HepG2 (cell line): ENCODE data around the gene FUBP3. TPM values are rescaled to one million over a fixed set of nuclear protein-coding genes. Genes with fewer than 3 reads are reported as not detected.

Experiments
- ATAC-seq: fragments of 200-7000 bp; cut with Tn5 transposase; 3 replicates; pipeline ENCODE4 v1.9.1; 2020; ENCODE audit warnings: mild to moderate bottlenecking, moderate library complexity
- BruUV-seq: library from RNA; stranded (reverse); fragments of 400-500 nt; replicated peaks from 2 replicates; lab custom pipeline; 2021; lab: Mats Ljungman, UMichigan
- CTCF ChIA-PET: fragments of 300-600 bp; formaldehyde crosslinking; extraction: SDS; loops from one replicate; lab custom pipeline; 2021; ENCODE audit warnings: low total read pairs, inconsistent platforms, low intra/inter-chr PET ratio; lab: Yijun Ruan, JAX
- POLR2A ChIA-PET: fragments of 350-600 bp; sonication (Branson Sonifier 250); formaldehyde crosslinking; loops from one replicate; lab custom pipeline; 2020; ENCODE audit warnings: antibody characterized with exemption, inconsistent platforms; lab: Yijun Ruan, JAX
- DNase-seq: peaks from one replicate; pipeline ENCODE4 v3.0.0-alpha.2; 2015; ENCODE audit warnings: low spot score
- FAIRE-seq: peaks from 3 replicates; lab custom pipeline; 2011; peaks lifted over from hg19 to GRCh38; lab: Jason Lieb, UNC
- H2AFZ ChIP-seq: one replicate; pipeline ENCODE4 v1.6.1; 2011; ENCODE audit warnings: low read length, inconsistent platforms
- H3K27ac ChIP-seq: fragments of 300-600 bp; 3 replicates; pipeline ENCODE4 v1.8.0; 2011; ENCODE audit warnings: mixed run types, mild to moderate bottlenecking, mixed read lengths, low read length, inconsistent platforms; ENCODE audit not compliant: insufficient read depth; ENCODE audit errors: extremely low read length
- H3K27me3 ChIP-seq, 2 experiments: fragments of 200-600 bp in 1 of 2; 2 replicates in 1 of 2; 3 replicates in 1 of 2; pipeline versions ENCODE4 v1.6.0 to v1.8.0; 2011; ENCODE audit warnings: low read length in 2 of 2, mild to moderate bottlenecking in 2 of 2, moderate library complexity in 2 of 2, inconsistent platforms in 1 of 2; ENCODE audit not compliant: insufficient read depth in 2 of 2, control insufficient read depth in 1 of 2
- H3K36me3 ChIP-seq, 2 experiments: fragments of 200-600 bp in 1 of 2; replicated peaks in 1 of 2; 2 replicates in 1 of 2; 3 replicates in 1 of 2; pipeline versions ENCODE4 v1.5.1 to v1.8.0; 2011; ENCODE audit warnings: low read length in 2 of 2, inconsistent platforms in 1 of 2; ENCODE audit not compliant: insufficient read depth in 2 of 2, control insufficient read depth in 1 of 2
- H3K4me1 ChIP-seq: 2 replicates; pipeline ENCODE4 v1.5.1; 2012; ENCODE audit warnings: low read length, inconsistent platforms; ENCODE audit not compliant: insufficient read depth
- H3K4me2 ChIP-seq: 2 replicates; pipeline ENCODE4 v1.6.0; 2011; ENCODE audit warnings: low read depth, low read length, inconsistent platforms
- H3K4me3 ChIP-seq, 3 experiments: fragments of 200-600 bp in 1 of 3; sonication (generic), shearing (Covaris generic) in 1 of 3; replicated peaks in 1 of 3; 2 replicates each; pipeline ENCODE4 v1.5.1; 2011 to 2016; ENCODE audit warnings: low read length in 3 of 3, inconsistent platforms in 2 of 3, low read depth in 2 of 3, mild to moderate bottlenecking in 2 of 3, control low read depth in 1 of 3, mixed read lengths in 1 of 3; ENCODE audit not compliant: insufficient read depth in 1 of 3
- H3K79me2 ChIP-seq: one replicate; pipeline ENCODE4 v1.6.1; 2011; ENCODE audit warnings: low read length, inconsistent platforms; ENCODE audit not compliant: insufficient read depth
- H3K9ac ChIP-seq: 2 replicates; pipeline ENCODE4 v1.6.0; 2011; ENCODE audit warnings: mild to moderate bottlenecking, low read depth, low read length, inconsistent platforms; ENCODE audit not compliant: insufficient read depth
- H3K9me3 ChIP-seq: 2 replicates; pipeline ENCODE4 v1.5.1; 2012; ENCODE audit warnings: mild to moderate bottlenecking, low read length
- H4K20me1 ChIP-seq: 2 replicates; pipeline ENCODE4 v1.6.0; 2011; ENCODE audit warnings: inconsistent platforms, mild to moderate bottlenecking, low read length, moderate library complexity; ENCODE audit not compliant: insufficient read depth
- AKAP8 ChIP-seq: sonication (generic); formaldehyde crosslinking; IDR thresholded peaks from 2 replicates; pipeline ENCODE4 v1.5.1; 2020; ENCODE audit warnings: mild to moderate bottlenecking, missing genetic modification reagents
- ELF3 ChIP-seq: IDR thresholded peaks from 2 replicates; pipeline ENCODE4 v1.6.1; 2016; ENCODE audit warnings: missing genetic modification reagents, missing compliant biosample characterization
- FOSL2 ChIP-seq: sonication (generic); formaldehyde crosslinking; IDR thresholded peaks from 2 replicates; pipeline ENCODE4 v1.4.0; 2020; ENCODE audit warnings: missing genetic modification reagents
- GATAD2A ChIP-seq: IDR thresholded peaks from 2 replicates; pipeline ENCODE4 v1.6.1; 2016
- GTF2F1 ChIP-seq: fragments of 150-350 bp; IDR thresholded peaks from 2 replicates; pipeline ENCODE4 v1.6.1; 2014; ENCODE audit warnings: low read length
- HMGA1 ChIP-seq: sonication (generic); formaldehyde crosslinking; conservative IDR thresholded peaks from 2 replicates; pipeline ENCODE4 v1.4.0; 2020; ENCODE audit warnings: missing genetic modification reagents
- RAD21 ChIP-seq: fragments of 450-650 bp; formaldehyde crosslinking; IDR thresholded peaks from 2 replicates; pipeline ENCODE4 v1.5.0; 2020; ENCODE audit warnings: mild to moderate bottlenecking
- SP140L ChIP-seq: sonication (generic); formaldehyde crosslinking; IDR thresholded peaks from 2 replicates; pipeline ENCODE4 v1.4.0; 2020; ENCODE audit warnings: missing genetic modification reagents, borderline replicate concordance
- TBP ChIP-seq: sonication (generic); formaldehyde crosslinking; IDR thresholded peaks from 2 replicates; pipeline ENCODE4 v1.5.0; 2020; ENCODE audit warnings: missing genetic modification reagents
- TEAD3 ChIP-seq: optimal IDR thresholded peaks from 2 replicates; pipeline ENCODE3; 2016; ENCODE audit warnings: borderline replicate concordance
- TGIF2 ChIP-seq: IDR thresholded peaks from 2 replicates; pipeline ENCODE4 v1.6.1; 2016; ENCODE audit warnings: control low read depth, missing compliant biosample characterization
- TOPORS ChIP-seq: sonication (generic); formaldehyde crosslinking; IDR thresholded peaks from 2 replicates; pipeline ENCODE4 v1.8.0; 2023; ENCODE audit warnings: mild to moderate bottlenecking, missing genetic modification reagents
- ZNF205 ChIP-seq: IDR thresholded peaks from 2 replicates; pipeline ENCODE4 v1.6.1; 2018; ENCODE audit warnings: missing biosample characterization, missing genetic modification reagents
- WGBS: methylation state at CpG from one replicate; pipeline ENCODE4 v1.1.6; 2017; ENCODE audit warnings: low lambda C conversion rate; 5-methylcytosine and 5-hydroxymethylcytosine counted together
- in situ Hi-C: cut with HindIII; loops from 2 replicates; pipeline ENCODE4 v1.10.0; 2017; ENCODE audit warnings: low pct_unique_long_range_greater_than_20kb; ENCODE audit not compliant: extremely low pct_ligation_motif_present
- intact Hi-C: fragments of 100-400 bp; cut with micrococcal nuclease; formaldehyde crosslinking; loops from one replicate; pipeline ENCODE4 v1.10.0; 2022; ENCODE audit not compliant: unreplicated experiment
- polyA plus RNA-seq, 8 experiments: library from polyadenylated mRNA; depleted of rRNA in 3 of 8; stranded (reverse) in 7 of 8; unstranded in 1 of 8; fragments of >200 nt; fragmentation: Illumina TruSeq in 4 of 8; extraction: Trizol in 4 of 8; gene quantifications; 2 replicates each; pipeline versions ENCODE4 v1.2.1 to v1.2.3, GENCODE V29; 2011 to 2016; ENCODE audit warnings: low read depth in 4 of 8, missing spikeins in 1 of 8, mixed read lengths in 1 of 8; ENCODE audit not compliant: insufficient read depth in 1 of 8
- total RNA-seq, 5 experiments: library from RNA; depleted of rRNA; stranded (reverse); fragments of >200 nt; fragmentation: Illumina TruSeq; extraction: Trizol; gene quantifications; 2 replicates each; pipeline ENCODE4 v1.2.3, GENCODE V29; 2016; ENCODE audit warnings: low read depth in 1 of 5
- TF ChIP-seq, protein P1 (sequence below): sonication (generic); formaldehyde crosslinking; IDR thresholded peaks from 2 replicates; pipeline ENCODE4 v1.5.1; 2020; ENCODE audit warnings: mild to moderate bottlenecking, missing genetic modification reagents, moderate library complexity
- TF ChIP-seq, protein P2 (sequence below): sonication (generic); formaldehyde crosslinking; IDR thresholded peaks from 2 replicates; pipeline ENCODE4 v1.4.0; 2020; ENCODE audit warnings: missing genetic modification reagents

FUBP3 gene
- total and polyA plus RNA-seq, 2 of the 13 experiments (the other 11 are each of a cell fraction or from before 2014, with no cell fraction given): 28.7 to 40.0 TPM

DNA sequence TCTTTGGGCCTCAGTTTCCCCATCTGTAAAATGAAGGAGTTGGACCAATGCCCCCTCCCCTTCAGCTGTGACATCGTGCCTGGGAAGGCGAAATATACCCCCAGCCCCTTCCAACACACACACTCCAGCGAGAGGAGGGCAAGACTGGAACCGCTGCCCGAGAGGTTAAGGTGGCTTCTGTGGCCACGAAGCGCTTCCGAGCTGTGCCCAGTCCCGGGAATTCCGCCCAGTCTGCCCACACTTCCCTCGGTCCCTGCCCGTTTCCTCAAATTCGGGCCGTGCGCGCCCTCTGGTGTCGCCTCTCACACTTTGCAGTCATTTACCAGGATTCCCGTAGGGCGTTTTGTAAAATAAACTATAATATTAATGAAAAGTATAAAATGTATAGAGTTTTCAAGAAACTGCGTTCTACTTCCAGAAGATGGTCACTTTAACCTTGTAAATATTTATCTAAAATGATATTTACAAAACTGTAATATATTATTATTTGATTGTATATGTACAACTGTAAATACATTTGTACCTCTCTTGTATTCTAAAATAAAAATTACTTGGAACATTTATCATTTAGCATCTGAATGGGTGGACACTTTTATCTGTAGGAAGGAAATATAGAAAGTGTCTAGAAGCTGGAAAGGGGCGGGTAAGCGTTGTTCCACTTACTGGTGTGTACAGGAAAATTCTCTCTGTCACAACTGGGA, 103.2 kb downstream of the FUBP3 start:
- ChIA-PET CTCF (interaction anchor here (1.1 to 2.0 kb wide), 2 partner anchors 202 to 221 kb away, joined by 4 to 40 read pairs; no protein-coding TSS in a partner anchor), POLR2A (interaction anchor here (1.0 to 2.3 kb wide), 8 partner anchors 8 to 237 kb away, joined by 3 to 8 read pairs (median 4); partner anchors contain the start of gene EXOSC2)
- no peaks in the 10 kb centered on the region for H4K20me1 ChIP-seq
- no peak overlapping the region for H2AFZ ChIP-seq
- FAIRE-seq (peak; percentile 43), DNase-seq (peak; percentile 62), ATAC-seq (peak; percentile 77)
- peak overlapping the region; percentile 46; the same call in 1 of the 2 replicates for H3K9ac ChIP-seq
- in situ Hi-C loops (loop anchor here (5.0 kb wide), 1 partner anchor 230 kb away; no protein-coding TSS in a partner anchor), intact Hi-C loops (loop anchor here (1.0 to 10.0 kb wide), 2 partner anchors 88 to 221 kb away; no protein-coding TSS in a partner anchor)
- 2% methylated on average over 19 of the region's 22 CpGs for WGBS
- TSS peak; percentile 54 for BruUV-seq
- peak overlapping the region; percentile 55 to 76 (median 62) for H3K4me3 ChIP-seq
- peaks cover 22% of the 10 kb centered on the region for H3K4me1 ChIP-seq
- peak overlapping the region; percentile 100 for H3K4me2 ChIP-seq
- no peak overlapping the region for H3K27ac ChIP-seq
- no peaks in the 10 kb centered on the region for H3K36me3 ChIP-seq
- peaks cover 2 to 19% of the 10 kb centered on the region in 2 experiments; a peak in 3 of 5 replicates for H3K27me3 ChIP-seq
- H3K9me3 ChIP-seq: peaks cover 8% of the 10 kb centered on the region
- no peaks in the 10 kb centered on the region for H3K79me2 ChIP-seq
- 0 out of 2 replicates have a peak, but pooled peaks have one; percentile 20 for TF ChIP-seq ELF3 (CRISPR knock-in tag)
- 0 out of 2 replicates have a peak, but pooled peaks have one; percentile 54 for TF ChIP-seq SP140L (CRISPR knock-in tag)
- TF ChIP-seq FOSL2 (CRISPR knock-in tag): peak; percentile 20; the same call in 1 of the 2 replicates
- TF ChIP-seq TGIF2: 0 out of 2 replicates have a peak, but pooled peaks have one; percentile 39
- TF ChIP-seq, protein P1, sequence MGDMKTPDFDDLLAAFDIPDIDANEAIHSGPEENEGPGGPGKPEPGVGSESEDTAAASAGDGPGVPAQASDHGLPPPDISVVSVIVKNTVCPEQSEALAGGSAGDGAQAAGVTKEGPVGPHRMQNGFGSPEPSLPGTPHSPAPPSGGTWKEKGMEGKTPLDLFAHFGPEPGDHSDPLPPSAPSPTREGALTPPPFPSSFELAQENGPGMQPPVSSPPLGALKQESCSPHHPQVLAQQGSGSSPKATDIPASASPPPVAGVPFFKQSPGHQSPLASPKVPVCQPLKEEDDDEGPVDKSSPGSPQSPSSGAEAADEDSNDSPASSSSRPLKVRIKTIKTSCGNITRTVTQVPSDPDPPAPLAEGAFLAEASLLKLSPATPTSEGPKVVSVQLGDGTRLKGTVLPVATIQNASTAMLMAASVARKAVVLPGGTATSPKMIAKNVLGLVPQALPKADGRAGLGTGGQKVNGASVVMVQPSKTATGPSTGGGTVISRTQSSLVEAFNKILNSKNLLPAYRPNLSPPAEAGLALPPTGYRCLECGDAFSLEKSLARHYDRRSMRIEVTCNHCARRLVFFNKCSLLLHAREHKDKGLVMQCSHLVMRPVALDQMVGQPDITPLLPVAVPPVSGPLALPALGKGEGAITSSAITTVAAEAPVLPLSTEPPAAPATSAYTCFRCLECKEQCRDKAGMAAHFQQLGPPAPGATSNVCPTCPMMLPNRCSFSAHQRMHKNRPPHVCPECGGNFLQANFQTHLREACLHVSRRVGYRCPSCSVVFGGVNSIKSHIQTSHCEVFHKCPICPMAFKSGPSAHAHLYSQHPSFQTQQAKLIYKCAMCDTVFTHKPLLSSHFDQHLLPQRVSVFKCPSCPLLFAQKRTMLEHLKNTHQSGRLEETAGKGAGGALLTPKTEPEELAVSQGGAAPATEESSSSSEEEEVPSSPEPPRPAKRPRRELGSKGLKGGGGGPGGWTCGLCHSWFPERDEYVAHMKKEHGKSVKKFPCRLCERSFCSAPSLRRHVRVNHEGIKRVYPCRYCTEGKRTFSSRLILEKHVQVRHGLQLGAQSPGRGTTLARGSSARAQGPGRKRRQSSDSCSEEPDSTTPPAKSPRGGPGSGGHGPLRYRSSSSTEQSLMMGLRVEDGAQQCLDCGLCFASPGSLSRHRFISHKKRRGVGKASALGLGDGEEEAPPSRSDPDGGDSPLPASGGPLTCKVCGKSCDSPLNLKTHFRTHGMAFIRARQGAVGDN (CRISPR knock-in tag): peak; percentile 29; the same call in 1 of the 2 replicates
- TF ChIP-seq ZNF205 (CRISPR knock-in tag): no peak
- TF ChIP-seq, protein P2, sequence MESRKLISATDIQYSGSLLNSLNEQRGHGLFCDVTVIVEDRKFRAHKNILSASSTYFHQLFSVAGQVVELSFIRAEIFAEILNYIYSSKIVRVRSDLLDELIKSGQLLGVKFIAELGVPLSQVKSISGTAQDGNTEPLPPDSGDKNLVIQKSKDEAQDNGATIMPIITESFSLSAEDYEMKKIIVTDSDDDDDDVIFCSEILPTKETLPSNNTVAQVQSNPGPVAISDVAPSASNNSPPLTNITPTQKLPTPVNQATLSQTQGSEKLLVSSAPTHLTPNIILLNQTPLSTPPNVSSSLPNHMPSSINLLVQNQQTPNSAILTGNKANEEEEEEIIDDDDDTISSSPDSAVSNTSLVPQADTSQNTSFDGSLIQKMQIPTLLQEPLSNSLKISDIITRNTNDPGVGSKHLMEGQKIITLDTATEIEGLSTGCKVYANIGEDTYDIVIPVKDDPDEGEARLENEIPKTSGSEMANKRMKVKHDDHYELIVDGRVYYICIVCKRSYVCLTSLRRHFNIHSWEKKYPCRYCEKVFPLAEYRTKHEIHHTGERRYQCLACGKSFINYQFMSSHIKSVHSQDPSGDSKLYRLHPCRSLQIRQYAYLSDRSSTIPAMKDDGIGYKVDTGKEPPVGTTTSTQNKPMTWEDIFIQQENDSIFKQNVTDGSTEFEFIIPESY: 0 out of 2 replicates have a peak, but pooled peaks have one; percentile 26
- peak; percentile 49 for TF ChIP-seq TEAD3
- TF ChIP-seq HMGA1: no peak
- TF ChIP-seq GATAD2A (CRISPR knock-in tag): peak; percentile 29; the same call in 1 of the 2 replicates
- TF ChIP-seq RAD21 (CRISPR knock-in tag): peak; percentile 74
- 0 out of 2 replicates have a peak, but pooled peaks have one; percentile 39 for TF ChIP-seq TOPORS (CRISPR knock-in tag)
- no peak for TF ChIP-seq AKAP8 (CRISPR knock-in tag)
- no peak for TF ChIP-seq GTF2F1
- TF ChIP-seq TBP: no peak
